ENCODE data around the gene CHMP3.
A peak's percentile ranks its signal among the peaks of the same experiment; 100 is the strongest.

Gene CHMP3

DNA sequence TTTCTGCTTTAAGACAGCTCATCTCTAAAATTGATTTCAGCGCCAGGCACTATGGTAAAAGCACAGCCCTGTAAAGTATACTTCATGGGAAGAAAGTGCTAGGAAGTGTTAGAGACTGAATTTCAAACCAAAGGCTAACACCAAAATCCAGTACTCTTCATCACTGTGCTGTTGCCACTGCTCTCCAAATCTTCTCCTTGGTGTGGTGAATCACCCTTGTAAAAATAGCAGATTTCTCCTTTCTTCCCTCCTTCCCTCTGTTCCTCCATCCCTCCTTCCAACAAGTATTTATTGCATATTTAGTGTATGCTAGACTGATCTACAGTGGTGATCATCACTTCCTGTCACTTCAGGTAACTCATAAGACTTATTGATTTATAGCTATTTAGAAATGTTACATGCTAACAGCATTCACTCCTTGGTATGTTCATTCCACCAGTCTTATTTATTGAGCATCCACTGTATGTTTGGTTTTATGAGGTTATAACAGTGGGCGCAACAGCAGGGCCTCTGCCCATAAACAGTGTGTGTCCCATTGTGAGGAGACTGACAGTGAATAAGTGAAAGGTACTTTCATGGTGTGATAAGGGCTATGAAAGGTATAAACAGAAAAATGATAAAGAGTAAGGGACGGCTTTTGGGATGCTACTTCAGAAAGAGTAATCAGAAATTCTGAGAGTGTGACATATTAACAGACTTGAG lies 102.0 kb downstream of the CHMP3 start:
- DNase-seq: no peak

DNA sequence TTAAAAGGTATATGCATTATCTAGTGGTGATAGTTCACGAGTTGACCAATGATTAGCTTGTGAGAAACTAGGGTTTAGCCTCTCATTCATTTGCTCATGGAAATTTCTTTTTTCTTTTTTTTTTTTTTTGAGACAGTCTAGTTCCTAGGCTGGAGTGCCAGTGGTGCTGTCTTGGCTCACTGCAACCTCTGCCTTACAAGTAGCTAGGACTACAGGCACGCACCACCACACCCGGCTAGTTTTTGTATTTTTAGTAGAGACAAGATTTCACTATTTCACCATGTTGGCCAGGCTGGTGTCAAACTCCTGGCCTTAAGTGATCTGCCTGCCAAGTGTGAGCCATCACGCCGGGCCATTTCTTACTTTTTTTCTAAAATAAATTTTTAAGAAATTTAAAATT lies 108.1 kb downstream of the CHMP3 start:
- no peak for DNase-seq

DNA sequence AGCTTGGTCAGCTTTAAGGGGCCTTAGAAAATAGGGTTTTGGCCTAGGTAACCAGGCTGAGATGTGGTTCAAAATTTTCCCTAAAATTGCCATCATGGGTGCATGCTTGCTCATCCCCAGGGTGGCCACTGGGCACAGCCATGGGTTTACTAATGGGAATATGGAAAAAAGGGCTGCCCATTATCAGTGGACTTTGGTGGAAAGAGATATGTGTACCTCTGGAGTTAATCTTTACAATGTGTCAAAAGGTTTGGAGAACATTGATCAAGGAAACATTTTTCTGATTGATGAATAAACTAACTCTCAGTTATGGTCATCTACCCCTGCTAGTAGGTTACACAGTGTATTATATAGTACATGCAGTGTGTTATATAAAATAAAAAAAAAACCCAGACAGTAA lies 109.0 kb downstream of the CHMP3 start:
- no peak for DNase-seq

DNA sequence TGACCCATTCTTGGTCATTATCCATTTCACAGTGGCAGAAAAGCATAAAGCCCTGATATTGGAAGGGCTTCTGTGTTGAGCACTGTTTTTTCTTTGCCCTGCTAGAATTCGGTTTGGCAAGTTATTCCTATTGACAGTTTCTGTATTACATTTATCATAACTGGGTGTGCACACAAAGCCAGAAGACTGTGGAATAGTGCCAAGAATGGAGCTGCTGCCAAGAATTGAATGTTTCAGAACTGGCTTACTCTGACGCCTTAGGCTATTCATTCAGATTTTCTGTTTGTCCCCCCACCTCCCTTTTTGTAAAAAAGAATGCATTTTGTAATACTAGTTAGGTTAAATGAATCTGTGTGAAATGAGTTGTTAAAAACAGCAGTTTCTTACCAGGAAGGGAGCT lies 109.4 kb downstream of the CHMP3 start:
- DNase-seq: peak; percentile 86

Measured in eye (tissue), 1 donor.